H9 (cell line): ENCODE results near the gene DOCK2. TPM values are rescaled to one million over a fixed set of nuclear protein-coding genes. Genes with fewer than 3 reads are reported as not detected.

Experiments
- DNase-seq: peaks from one replicate; pipeline ENCODE4 v3.0.0-alpha.2; 2017
- H2AFZ ChIP-seq: one replicate; pipeline ENCODE4 v1.6.1; 2013; ENCODE audit warnings: mild to moderate bottlenecking, low read length, control low read depth, moderate library complexity
- H2AK5ac ChIP-seq: 2 replicates; pipeline ENCODE4 v1.6.1; 2013; ENCODE audit warnings: low read length, control low read depth, mixed read lengths; ENCODE audit not compliant: insufficient read length
- H2BK120ac ChIP-seq: one replicate; pipeline ENCODE4 v1.6.1; 2013; ENCODE audit warnings: low read depth, mild to moderate bottlenecking, low read length, control low read depth, inconsistent platforms; ENCODE audit not compliant: poor library complexity, severe bottlenecking
- H2BK12ac ChIP-seq: 2 replicates; pipeline ENCODE4 v1.6.1; 2013; ENCODE audit warnings: low read length, control low read depth, mixed read lengths, low read depth; ENCODE audit not compliant: insufficient read length
- H2BK15ac ChIP-seq: 2 replicates; pipeline ENCODE4 v1.6.1; 2013; ENCODE audit warnings: low read depth, low read length, control low read depth
- H2BK20ac ChIP-seq: one replicate; pipeline ENCODE4 v1.6.1; 2013; ENCODE audit warnings: low read depth, mild to moderate bottlenecking, low read length, control low read depth, inconsistent platforms; ENCODE audit not compliant: poor library complexity, severe bottlenecking
- H2BK5ac ChIP-seq: 2 replicates; pipeline ENCODE4 v1.6.1; 2013; ENCODE audit warnings: low read length, control low read depth, mixed read lengths; ENCODE audit not compliant: insufficient read length
- H3K14ac ChIP-seq: 2 replicates; pipeline ENCODE4 v1.6.1; 2013; ENCODE audit warnings: low read length, control low read depth; ENCODE audit not compliant: insufficient read depth
- H3K18ac ChIP-seq: 2 replicates; pipeline ENCODE4 v1.6.1; 2013; ENCODE audit warnings: low read depth, mild to moderate bottlenecking, mixed read lengths, low read length, control low read depth; ENCODE audit not compliant: insufficient read length
- H3K23ac ChIP-seq: 2 replicates; pipeline ENCODE4 v1.6.1; 2013; ENCODE audit warnings: low read length, control low read depth, mixed read lengths, low read depth; ENCODE audit not compliant: insufficient read length
- H3K23me2 ChIP-seq: 2 replicates; pipeline ENCODE4 v1.6.1; 2013; ENCODE audit warnings: low read depth, mild to moderate bottlenecking, mixed read lengths, low read length, control low read depth; ENCODE audit not compliant: insufficient read length, poor library complexity, severe bottlenecking
- H3K27ac ChIP-seq: 2 replicates; pipeline ENCODE4 v1.5.1; 2013; ENCODE audit warnings: low read length, control low read depth, mixed read lengths, low read depth; ENCODE audit not compliant: insufficient read length
- H3K27me3 ChIP-seq: 2 replicates; pipeline ENCODE4 v1.6.1; 2013; ENCODE audit warnings: low read length, control low read depth, inconsistent platforms; ENCODE audit not compliant: insufficient read depth
- H3K4ac ChIP-seq: 2 replicates; pipeline ENCODE4 v1.6.1; 2013; ENCODE audit warnings: low read depth, mild to moderate bottlenecking, control low read depth, inconsistent platforms, low read length, moderate library complexity
- H3K4me1 ChIP-seq: 2 replicates; pipeline ENCODE4 v1.6.1; 2013; ENCODE audit warnings: low read length, control low read depth, inconsistent platforms; ENCODE audit not compliant: insufficient read depth
- H3K4me2 ChIP-seq: 2 replicates; pipeline ENCODE4 v1.6.1; 2013; ENCODE audit warnings: low read length, control low read depth, mixed read lengths; ENCODE audit not compliant: insufficient read length, insufficient read depth
- H3K56ac ChIP-seq: 2 replicates; pipeline ENCODE4 v1.6.1; 2013; ENCODE audit warnings: low read depth, mild to moderate bottlenecking, mixed read lengths, low read length, control low read depth; ENCODE audit not compliant: insufficient read length
- H3K79me1 ChIP-seq: 2 replicates; pipeline ENCODE4 v1.6.1; 2013; ENCODE audit warnings: low read depth, mild to moderate bottlenecking, moderate library complexity, low read length, control low read depth, inconsistent platforms; ENCODE audit not compliant: insufficient read depth, poor library complexity, severe bottlenecking
- H3K79me2 ChIP-seq: 2 replicates; pipeline ENCODE4 v1.6.1; 2013; ENCODE audit warnings: low read length, control low read depth, inconsistent platforms; ENCODE audit not compliant: insufficient read depth
- H3K9ac ChIP-seq: 2 replicates; pipeline ENCODE4 v1.6.1; 2013; ENCODE audit warnings: low read length, control low read depth, mixed read lengths; ENCODE audit not compliant: insufficient read length; ENCODE audit errors: extremely low read depth
- H3K9me3 ChIP-seq: one replicate; pipeline ENCODE4 v1.6.1; 2013; ENCODE audit warnings: low read depth, low read length, inconsistent platforms; ENCODE audit not compliant: control insufficient read depth
- H3T11ph ChIP-seq: one replicate; pipeline ENCODE4 v1.6.1; 2013; ENCODE audit warnings: mild to moderate bottlenecking, low read length, control low read depth, inconsistent platforms
- H4K20me1 ChIP-seq: one replicate; pipeline ENCODE4 v1.6.1; 2013; ENCODE audit not compliant: control insufficient read depth, insufficient read length, insufficient read depth
- H4K5ac ChIP-seq: 2 replicates; pipeline ENCODE4 v1.6.1; 2013; ENCODE audit warnings: low read depth, mild to moderate bottlenecking, mixed read lengths, low read length, control low read depth; ENCODE audit not compliant: insufficient read length
- H4K8ac ChIP-seq: replicated peaks from 2 replicates; pipeline ENCODE4 v1.6.1; 2013; ENCODE audit warnings: low read length, control low read depth, mixed read lengths, low read depth; ENCODE audit not compliant: insufficient read length
- H4K91ac ChIP-seq: 2 replicates; pipeline ENCODE4 v1.6.1; 2013; ENCODE audit warnings: low read depth, mild to moderate bottlenecking, moderate library complexity, mixed read lengths, low read length, control low read depth; ENCODE audit not compliant: insufficient read length
- H3K27ac Mint-ChIP-seq, 3 experiments: 2 replicates in 2 of 3; 3 replicates in 1 of 3; pipeline ENCODE4 v1.8.0; 2020 to 2021; ENCODE audit warnings: mixed read lengths in 3 of 3, mild to moderate bottlenecking in 1 of 3, moderate library complexity in 1 of 3
- H3K27me3 Mint-ChIP-seq: 2 replicates; pipeline ENCODE4 v1.8.0; 2021; ENCODE audit warnings: low read depth, mild to moderate bottlenecking, moderate library complexity, mixed read lengths
- H3K36me3 Mint-ChIP-seq, 3 experiments: 2 replicates in 2 of 3; 3 replicates in 1 of 3; pipeline ENCODE4 v1.8.0; 2020 to 2021; ENCODE audit warnings: low read depth in 3 of 3, mixed read lengths in 3 of 3; ENCODE audit not compliant: insufficient read depth in 1 of 3
- H3K4me1 Mint-ChIP-seq, 2 experiments: 2 replicates each; pipeline ENCODE4 v1.8.0; 2020; ENCODE audit warnings: mixed read lengths in 2 of 2
- H3K4me3 Mint-ChIP-seq, 2 experiments: 2 replicates in 1 of 2; 3 replicates in 1 of 2; pipeline ENCODE4 v1.8.0; 2020 to 2021; ENCODE audit warnings: mild to moderate bottlenecking in 2 of 2, mixed read lengths in 2 of 2, moderate library complexity in 1 of 2
- H3K9me3 Mint-ChIP-seq, 2 experiments: 2 replicates in 1 of 2; 3 replicates in 1 of 2; pipeline ENCODE4 v1.8.0; 2020; ENCODE audit warnings: mild to moderate bottlenecking in 2 of 2, mixed read lengths in 2 of 2, moderate library complexity in 1 of 2
- WGBS: extraction: QIAGEN DNeasy Blood & Tissue Kit; methylation state at CpG from one replicate; pipeline ENCODE4 v1.1.7; 2013; ENCODE audit warnings: missing lambda C conversion rate, low lambda C conversion rate, mixed read lengths; ENCODE audit not compliant: insufficient read length; ENCODE audit errors: extremely low coverage; 5-methylcytosine and 5-hydroxymethylcytosine counted together
- total RNA-seq: library from RNA; stranded (reverse); gene quantifications from 2 replicates; pipeline ENCODE4 v1.2.1, GENCODE V29; 2021
- TF ChIP-seq, protein P1 (sequence below): fragments of 200-600 bp; sonication (generic); conservative IDR thresholded peaks from 3 replicates; pipeline ENCODE4 v1.8.0; 2021; ENCODE audit warnings: antibody characterized with exemption, mild to moderate bottlenecking

DOCK2 gene
- total RNA-seq, 1 experiment from 2014 or later, result 7.8 TPM

DNA sequence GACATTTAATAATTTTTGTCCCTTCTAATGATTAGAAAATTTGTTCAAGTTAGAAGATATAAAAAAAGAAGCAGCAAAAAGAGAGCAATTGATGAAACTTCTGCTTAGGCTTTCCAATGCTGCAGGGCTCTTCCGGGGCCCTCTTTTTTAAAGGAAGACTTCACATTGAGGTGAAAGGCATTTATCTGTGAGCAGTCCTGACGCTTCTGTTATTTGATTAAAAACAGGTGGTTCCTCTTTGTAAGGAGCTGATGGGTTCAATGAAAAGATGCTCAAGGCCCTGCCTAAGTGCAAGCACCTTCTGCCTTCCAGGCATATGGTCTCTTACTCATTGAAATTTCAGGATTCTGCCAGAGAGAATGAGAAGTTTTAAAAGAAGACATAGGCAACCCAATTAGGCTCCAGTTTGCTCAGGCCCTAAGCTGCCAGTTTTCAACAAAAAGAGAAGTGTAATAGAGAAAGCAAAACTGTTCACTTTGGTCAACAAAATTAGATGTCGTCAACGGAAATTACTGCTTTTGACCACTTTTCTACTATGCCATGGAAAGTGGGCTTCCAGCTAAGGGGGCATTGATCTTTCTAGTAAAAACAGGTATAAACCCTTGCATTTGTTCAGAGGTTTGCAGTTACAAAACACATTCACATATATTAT, 243.1 kb downstream of the DOCK2 start:
- Histone ChIP-seq H4K91ac (no peak overlapping the region), H3K4me2 (no peak overlapping the region), H4K5ac (no peak overlapping the region), H2BK5ac (no peak overlapping the region), H3K27ac (no peak overlapping the region), H2BK20ac (no peak overlapping the region), H4K20me1 (no peaks in the 10 kb centered on the region), H3K4me1 (no peaks in the 10 kb centered on the region), H3K4ac (no peak overlapping the region), H4K8ac (no peak overlapping the region), H3K23me2 (no peaks in the 10 kb centered on the region), H3K9me3 (no peaks in the 10 kb centered on the region), H3K18ac (no peak overlapping the region), H2AFZ (no peak overlapping the region), H3K56ac (no peak overlapping the region), H2BK120ac (no peak overlapping the region), H2BK15ac (no peak overlapping the region), H3T11ph (no peak overlapping the region), H3K27me3 (no peaks in the 10 kb centered on the region), H3K79me2 (no peaks in the 10 kb centered on the region), H3K14ac (no peak overlapping the region), H2AK5ac (no peak overlapping the region), H3K9ac (no peak overlapping the region), H3K23ac (no peak overlapping the region), H2BK12ac (no peak overlapping the region), H3K79me1 (no peaks in the 10 kb centered on the region)
- Mint-ChIP-seq H3K36me3 (no peaks in the 10 kb centered on the region), H3K4me3 (no peak overlapping the region), H3K4me1 (peaks cover 3 to 4% of the 10 kb centered on the region in 2 experiments; a peak in 3 of 4 replicates), H3K27me3 (peaks cover 6% of the 10 kb centered on the region; the same call in 1 of the 2 replicates), H3K9me3 (no peaks in the 10 kb centered on the region; a peak in 1 of 5 replicates), H3K27ac (no peak overlapping the region)
- no CpG with 5 or more reads among the region's 4 CpGs for WGBS
- no peak for DNase-seq
- TF ChIP-seq, protein P1, sequence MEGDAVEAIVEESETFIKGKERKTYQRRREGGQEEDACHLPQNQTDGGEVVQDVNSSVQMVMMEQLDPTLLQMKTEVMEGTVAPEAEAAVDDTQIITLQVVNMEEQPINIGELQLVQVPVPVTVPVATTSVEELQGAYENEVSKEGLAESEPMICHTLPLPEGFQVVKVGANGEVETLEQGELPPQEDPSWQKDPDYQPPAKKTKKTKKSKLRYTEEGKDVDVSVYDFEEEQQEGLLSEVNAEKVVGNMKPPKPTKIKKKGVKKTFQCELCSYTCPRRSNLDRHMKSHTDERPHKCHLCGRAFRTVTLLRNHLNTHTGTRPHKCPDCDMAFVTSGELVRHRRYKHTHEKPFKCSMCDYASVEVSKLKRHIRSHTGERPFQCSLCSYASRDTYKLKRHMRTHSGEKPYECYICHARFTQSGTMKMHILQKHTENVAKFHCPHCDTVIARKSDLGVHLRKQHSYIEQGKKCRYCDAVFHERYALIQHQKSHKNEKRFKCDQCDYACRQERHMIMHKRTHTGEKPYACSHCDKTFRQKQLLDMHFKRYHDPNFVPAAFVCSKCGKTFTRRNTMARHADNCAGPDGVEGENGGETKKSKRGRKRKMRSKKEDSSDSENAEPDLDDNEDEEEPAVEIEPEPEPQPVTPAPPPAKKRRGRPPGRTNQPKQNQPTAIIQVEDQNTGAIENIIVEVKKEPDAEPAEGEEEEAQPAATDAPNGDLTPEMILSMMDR, result no peak
